H1 (cell line): ENCODE results near the gene CDH18. TPM values are rescaled to one million over a fixed set of nuclear protein-coding genes. Genes with fewer than 3 reads are reported as not detected.

Experiments used
- CTCF ChIA-PET: fragments of 300-600 bp; sonication (Branson Sonifier 250); formaldehyde crosslinking; loops from one replicate; lab custom pipeline; 2021; ENCODE audit not compliant: partially characterized antibody; lab: Charles Lee
- POLR2A ChIA-PET: fragments of 300-600 bp; sonication (Branson Sonifier 250); formaldehyde crosslinking; loops from one replicate; lab custom pipeline; 2021; ENCODE audit warnings: inconsistent platforms; ENCODE audit not compliant: partially characterized antibody; lab: Charles Lee
- DNase-seq, 2 experiments: peaks; one replicate each; pipeline versions ENCODE4 v3.0.0 to v3.0.0-alpha.2; 2010 to 2022; ENCODE audit warnings: low spot score in 2 of 2, low read depth in 1 of 2, mixed read lengths in 1 of 2
- FAIRE-seq: peaks from 2 replicates; lab custom pipeline; 2011; peaks lifted over from hg19 to GRCh38; lab: Jason Lieb, UNC
- H2AFZ ChIP-seq: 2 replicates; pipeline ENCODE4 v1.8.1; 2012; ENCODE audit warnings: low read length, inconsistent platforms
- H2AK5ac ChIP-seq: 2 replicates; pipeline ENCODE4 v1.6.1; 2013; ENCODE audit warnings: low read depth, low read length
- H2BK120ac ChIP-seq: replicated peaks from 2 replicates; pipeline ENCODE3; 2013; ENCODE audit warnings: low read depth, low read length, inconsistent platforms
- H2BK12ac ChIP-seq: 2 replicates; pipeline ENCODE4 v1.6.1; 2013; ENCODE audit warnings: low read depth, low read length
- H2BK15ac ChIP-seq: 2 replicates; pipeline ENCODE4 v1.6.1; 2013; ENCODE audit warnings: low read length
- H2BK20ac ChIP-seq: 2 replicates; pipeline ENCODE4 v1.6.1; 2013; ENCODE audit warnings: low read length
- H2BK5ac ChIP-seq: 2 replicates; pipeline ENCODE4 v1.6.1; 2013; ENCODE audit warnings: low read depth, low read length
- H3K14ac ChIP-seq: 2 replicates; pipeline ENCODE4 v1.6.1; 2013; ENCODE audit warnings: inconsistent platforms; ENCODE audit not compliant: insufficient read length
- H3K18ac ChIP-seq: 2 replicates; pipeline ENCODE4 v1.6.1; 2013; ENCODE audit warnings: low read length; ENCODE audit errors: extremely low read depth
- H3K23ac ChIP-seq: 2 replicates; pipeline ENCODE4 v1.6.1; 2013; ENCODE audit warnings: inconsistent platforms; ENCODE audit not compliant: insufficient read length
- H3K23me2 ChIP-seq: 2 replicates; pipeline ENCODE4 v1.6.1; 2013; ENCODE audit warnings: low read depth, low read length
- H3K27ac ChIP-seq: 2 replicates; pipeline ENCODE4 v1.6.1; 2011; ENCODE audit warnings: low read depth, low read length, inconsistent platforms
- H3K27me3 ChIP-seq, 4 experiments: replicated peaks in 1 of 4; 1 replicate in 1 of 4; 2 replicates in 3 of 4; pipeline versions ENCODE4 v1.6.1 to v1.8.1; 2011 to 2013; ENCODE audit warnings: low read length in 3 of 4, mild to moderate bottlenecking in 3 of 4, inconsistent platforms in 2 of 4, mixed read lengths in 2 of 4, moderate library complexity in 1 of 4; ENCODE audit not compliant: control insufficient read depth in 3 of 4, insufficient read depth in 3 of 4; ENCODE audit errors: extremely low read depth in 1 of 4
- H3K36me3 ChIP-seq, 4 experiments: 2 replicates each; pipeline versions ENCODE4 v1.6.1 to v1.8.1; 2011 to 2013; ENCODE audit warnings: mild to moderate bottlenecking in 4 of 4, low read length in 3 of 4, moderate library complexity in 2 of 4, control low read depth in 1 of 4, inconsistent platforms in 1 of 4; ENCODE audit not compliant: insufficient read depth in 4 of 4, control insufficient read depth in 2 of 4
- H3K4ac ChIP-seq: replicated peaks from 2 replicates; pipeline ENCODE3; 2013; ENCODE audit warnings: low read length, low read depth, mixed read lengths, inconsistent platforms; ENCODE audit not compliant: insufficient read length
- H3K4me1 ChIP-seq, 4 experiments: replicated peaks in 1 of 4; 1 replicate in 1 of 4; 2 replicates in 3 of 4; pipeline versions ENCODE4 v1.6.1 to v1.8.1; 2011 to 2013; ENCODE audit warnings: low read length in 3 of 4, inconsistent platforms in 2 of 4, mixed read lengths in 1 of 4; ENCODE audit not compliant: insufficient read depth in 4 of 4, control insufficient read depth in 3 of 4
- H3K4me2 ChIP-seq, 2 experiments: 2 replicates each; pipeline versions ENCODE4 v1.6.1 to v1.8.1; 2011 to 2013; ENCODE audit warnings: low read depth in 2 of 2, low read length in 2 of 2, control low read depth in 1 of 2, inconsistent platforms in 1 of 2, mild to moderate bottlenecking in 1 of 2; ENCODE audit not compliant: insufficient read depth in 1 of 2
- H3K4me3 ChIP-seq, 4 experiments: fragments of 200-600, 300-600 bp in 1 of 4; sonication (generic), shearing (Covaris generic), sonication (Bioruptor Twin) in 1 of 4; 2 replicates each; pipeline versions ENCODE4 v1.5.1 to v1.8.1; 2011 to 2016; ENCODE audit warnings: low read length in 4 of 4, low read depth in 3 of 4, control low read depth in 2 of 4, inconsistent platforms in 2 of 4, mild to moderate bottlenecking in 2 of 4, mixed read lengths in 1 of 4, moderate library complexity in 1 of 4; ENCODE audit not compliant: insufficient read depth in 2 of 4; ENCODE audit errors: extremely low read depth in 1 of 4
- H3K56ac ChIP-seq: replicated peaks from 2 replicates; pipeline ENCODE3; 2013; ENCODE audit warnings: low read depth, mild to moderate bottlenecking, mixed read lengths, low read length, inconsistent platforms; ENCODE audit not compliant: insufficient read length
- H3K79me1 ChIP-seq: 2 replicates; pipeline ENCODE4 v1.6.1; 2013; ENCODE audit warnings: low read depth, low read length, control low read depth
- H3K79me2 ChIP-seq, 2 experiments: 2 replicates each; pipeline versions ENCODE4 v1.6.1 to v1.8.1; 2012 to 2013; ENCODE audit warnings: low read length in 2 of 2, mild to moderate bottlenecking in 2 of 2, inconsistent platforms in 1 of 2; ENCODE audit not compliant: insufficient read depth in 2 of 2, control insufficient read depth in 1 of 2
- H3K9ac ChIP-seq, 4 experiments: replicated peaks in 1 of 4; 1 replicate in 1 of 4; 2 replicates in 3 of 4; pipeline versions ENCODE4 v1.6.1 to v1.8.1; 2011 to 2013; ENCODE audit warnings: low read depth in 3 of 4, low read length in 3 of 4, control low read depth in 2 of 4, mild to moderate bottlenecking in 2 of 4, moderate library complexity in 2 of 4, inconsistent platforms in 1 of 4; ENCODE audit errors: extremely low read depth in 1 of 4
- H3K9me3 ChIP-seq, 2 experiments: 2 replicates each; pipeline versions ENCODE4 v1.6.1 to v1.8.1; 2012 to 2013; ENCODE audit warnings: mild to moderate bottlenecking in 2 of 2, moderate library complexity in 2 of 2, control low read depth in 1 of 2, inconsistent platforms in 1 of 2, low read depth in 1 of 2, low read length in 1 of 2, mixed read lengths in 1 of 2; ENCODE audit not compliant: insufficient read depth in 2 of 2
- H4K20me1 ChIP-seq, 2 experiments: replicated peaks in 1 of 2; 2 replicates each; pipeline versions ENCODE3 to v1.8.1; 2011 to 2013; ENCODE audit warnings: inconsistent platforms in 2 of 2, low read length in 2 of 2, mild to moderate bottlenecking in 1 of 2; ENCODE audit not compliant: insufficient read depth in 2 of 2, control insufficient read depth in 1 of 2
- H4K5ac ChIP-seq: 2 replicates; pipeline ENCODE4 v1.6.1; 2013; ENCODE audit warnings: low read length, low read depth, mixed read lengths, inconsistent platforms; ENCODE audit not compliant: insufficient read length
- H4K8ac ChIP-seq: 2 replicates; pipeline ENCODE4 v1.8.0; 2013; ENCODE audit warnings: mild to moderate bottlenecking, moderate library complexity, low read length, inconsistent platforms; ENCODE audit not compliant: insufficient read depth; ENCODE audit errors: extremely low read depth
- H4K91ac ChIP-seq: replicated peaks from 2 replicates; pipeline ENCODE3; 2013; ENCODE audit warnings: low read length, mixed read lengths, inconsistent platforms; ENCODE audit not compliant: insufficient read length
- BRCA1 ChIP-seq: IDR thresholded peaks from 2 replicates; pipeline ENCODE4 v1.6.1; 2012; ENCODE audit warnings: low read depth, low read length, improper control_type of control experiment
- CHD2 ChIP-seq: IDR thresholded peaks from 2 replicates; pipeline ENCODE4 v1.6.1; 2012; ENCODE audit warnings: low read length, improper control_type of control experiment
- CTBP2 ChIP-seq: IDR thresholded peaks from 2 replicates; pipeline ENCODE4 v1.7.0; 2011; ENCODE audit warnings: borderline replicate concordance, mild to moderate bottlenecking, moderate library complexity, mixed read lengths, low read length; ENCODE audit not compliant: insufficient read depth, insufficient read length
- HDAC2 ChIP-seq, 2 experiments: fragments of 300-600 bp in 1 of 2; sonication (generic) in 1 of 2; IDR thresholded peaks; 2 replicates each; pipeline ENCODE4 v1.6.1; 2011 to 2012; ENCODE audit warnings: low read depth in 2 of 2, low read length in 2 of 2, mild to moderate bottlenecking in 2 of 2, moderate library complexity in 2 of 2, borderline replicate concordance in 1 of 2, inconsistent platforms in 1 of 2
- POLR2A ChIP-seq, 2 experiments: IDR thresholded peaks; 1 replicate in 1 of 2; 2 replicates in 1 of 2; pipeline ENCODE4 v1.6.1; 2011; ENCODE audit warnings: low read depth in 2 of 2, low read length in 2 of 2, mild to moderate bottlenecking in 2 of 2; ENCODE audit errors: control extremely low read depth in 1 of 2
- POU5F1 ChIP-seq: IDR thresholded peaks from 2 replicates; pipeline ENCODE4 v1.6.1; 2011; ENCODE audit warnings: low read depth, mild to moderate bottlenecking, low read length, moderate library complexity
- WGBS, 2 experiments: shearing (Covaris generic) in 1 of 2; methylation state at CpG; one replicate each; pipeline versions ENCODE4 v1.1.6 to v1.1.7; 2013 to 2015; ENCODE audit warnings: low lambda C conversion rate in 2 of 2, mixed read lengths in 2 of 2, inconsistent platforms in 1 of 2, low coverage in 1 of 2, missing lambda C conversion rate in 1 of 2; ENCODE audit not compliant: insufficient replicate concordance in 2 of 2, insufficient coverage in 1 of 2, insufficient read length in 1 of 2; ENCODE audit errors: extremely low coverage in 1 of 2, missing lambda C conversion rate in 1 of 2; 5-methylcytosine and 5-hydroxymethylcytosine counted together
- polyA plus RNA-seq, 7 experiments: library from polyadenylated mRNA; depleted of rRNA in 3 of 7; stranded (reverse) in 5 of 7; unstranded in 2 of 7; fragments of >200 nt in 5 of 7; fragments of 200-250 nt in 2 of 7; gene quantifications; 1 replicate in 5 of 7; 2 replicates in 1 of 7; 4 replicates in 1 of 7; pipeline versions ENCODE4 v1.2.1 to v1.2.3, GENCODE V29; 2011 to 2013; ENCODE audit warnings: missing spikeins in 2 of 7, mixed read lengths in 2 of 7
- total RNA-seq: library from RNA; stranded (reverse); fragmentation: NEBNext Ultra II Directional; extraction: Animal tissue kit (Norgen Biotek cat#: 25700); gene quantifications from 2 replicates; pipeline ENCODE4 v1.2.1, GENCODE V29; 2021
- TF ChIP-seq, protein P1 (sequence below): IDR thresholded peaks from 2 replicates; pipeline ENCODE4 v1.6.1; 2011; ENCODE audit warnings: low read length, improper control_type of control experiment
- TF ChIP-seq, protein P2 (sequence below), 3 experiments: IDR thresholded peaks; 1 replicate in 2 of 3; 2 replicates in 1 of 3; pipeline versions ENCODE4 v1.5.1 to v1.6.1; 2011; ENCODE audit warnings: low read length in 3 of 3, mild to moderate bottlenecking in 3 of 3, inconsistent platforms in 2 of 3, low read depth in 1 of 3, moderate library complexity in 1 of 3; ENCODE audit not compliant: insufficient read depth in 1 of 3; ENCODE audit errors: control extremely low read depth in 1 of 3
- TF ChIP-seq, protein P3 (sequence below): IDR thresholded peaks from 2 replicates; pipeline ENCODE4 v1.6.1; 2012; ENCODE audit warnings: inconsistent platforms

CDH18 gene
- total and polyA plus RNA-seq, 2 of the 8 experiments (the other 6 are each of a cell fraction or from before 2014, with no cell fraction given): 0.30 to 0.32 TPM

DNA sequence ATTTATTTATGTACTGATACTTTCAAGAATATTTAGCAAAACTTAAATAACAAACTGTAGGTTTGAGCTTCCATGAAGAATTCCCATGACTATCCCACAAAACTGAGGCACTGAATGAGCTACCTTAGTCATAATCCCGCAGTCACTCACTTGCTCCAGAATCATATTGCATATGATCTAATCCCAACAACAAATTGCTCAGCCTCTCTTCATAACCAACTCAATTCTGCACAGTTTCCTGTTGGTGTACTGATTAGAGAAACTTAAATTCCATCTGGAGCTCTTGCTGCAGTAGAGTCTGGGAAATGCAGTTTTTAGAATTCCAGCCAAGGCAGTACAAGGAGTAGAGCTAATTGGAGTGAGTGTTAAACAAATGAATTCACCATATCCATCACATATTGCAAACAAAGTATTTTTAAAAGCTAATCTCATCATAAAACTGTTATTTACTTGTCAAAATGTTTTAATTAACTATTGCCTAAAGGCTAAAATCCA is 35.7 kb upstream of the CDH18 start:
- no peak overlapping the region for H3K18ac ChIP-seq
- no peak overlapping the region for H2BK20ac ChIP-seq
- no peaks in the 10 kb centered on the region for H3K27me3 ChIP-seq
- TF ChIP-seq, protein P1, sequence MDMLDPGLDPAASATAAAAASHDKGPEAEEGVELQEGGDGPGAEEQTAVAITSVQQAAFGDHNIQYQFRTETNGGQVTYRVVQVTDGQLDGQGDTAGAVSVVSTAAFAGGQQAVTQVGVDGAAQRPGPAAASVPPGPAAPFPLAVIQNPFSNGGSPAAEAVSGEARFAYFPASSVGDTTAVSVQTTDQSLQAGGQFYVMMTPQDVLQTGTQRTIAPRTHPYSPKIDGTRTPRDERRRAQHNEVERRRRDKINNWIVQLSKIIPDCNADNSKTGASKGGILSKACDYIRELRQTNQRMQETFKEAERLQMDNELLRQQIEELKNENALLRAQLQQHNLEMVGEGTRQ: no peak
- no peak for TF ChIP-seq BRCA1
- TF ChIP-seq HDAC2 (IDR thresholded peaks at IDR 0.05; ENCODE audit: borderline replicate concordance in 1 of 2, low read depth in 2 of 2, low read length in 2 of 2): no peak
- TF ChIP-seq, protein P2, sequence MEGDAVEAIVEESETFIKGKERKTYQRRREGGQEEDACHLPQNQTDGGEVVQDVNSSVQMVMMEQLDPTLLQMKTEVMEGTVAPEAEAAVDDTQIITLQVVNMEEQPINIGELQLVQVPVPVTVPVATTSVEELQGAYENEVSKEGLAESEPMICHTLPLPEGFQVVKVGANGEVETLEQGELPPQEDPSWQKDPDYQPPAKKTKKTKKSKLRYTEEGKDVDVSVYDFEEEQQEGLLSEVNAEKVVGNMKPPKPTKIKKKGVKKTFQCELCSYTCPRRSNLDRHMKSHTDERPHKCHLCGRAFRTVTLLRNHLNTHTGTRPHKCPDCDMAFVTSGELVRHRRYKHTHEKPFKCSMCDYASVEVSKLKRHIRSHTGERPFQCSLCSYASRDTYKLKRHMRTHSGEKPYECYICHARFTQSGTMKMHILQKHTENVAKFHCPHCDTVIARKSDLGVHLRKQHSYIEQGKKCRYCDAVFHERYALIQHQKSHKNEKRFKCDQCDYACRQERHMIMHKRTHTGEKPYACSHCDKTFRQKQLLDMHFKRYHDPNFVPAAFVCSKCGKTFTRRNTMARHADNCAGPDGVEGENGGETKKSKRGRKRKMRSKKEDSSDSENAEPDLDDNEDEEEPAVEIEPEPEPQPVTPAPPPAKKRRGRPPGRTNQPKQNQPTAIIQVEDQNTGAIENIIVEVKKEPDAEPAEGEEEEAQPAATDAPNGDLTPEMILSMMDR (IDR thresholded peaks at IDR 0.05; ENCODE audit: control extremely low read depth in 1 of 3, insufficient read depth in 1 of 3, low read depth in 1 of 3, low read length in 3 of 3): no peak
- no peak for TF ChIP-seq POU5F1
- no peak for TF ChIP-seq CHD2
- TF ChIP-seq, protein P3, sequence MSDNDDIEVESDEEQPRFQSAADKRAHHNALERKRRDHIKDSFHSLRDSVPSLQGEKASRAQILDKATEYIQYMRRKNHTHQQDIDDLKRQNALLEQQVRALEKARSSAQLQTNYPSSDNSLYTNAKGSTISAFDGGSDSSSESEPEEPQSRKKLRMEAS: no peak
- TF ChIP-seq CTBP2: no peak
- no peak for TF ChIP-seq POLR2A (IDR thresholded peaks at IDR 0.05; ENCODE audit: control extremely low read depth in 1 of 2, low read depth in 2 of 2, low read length in 2 of 2)

More for the DNA sequence above, 35.7 kb upstream of the CDH18 start:
- Histone ChIP-seq H3K23me2 (no peaks in the 10 kb centered on the region), H4K5ac (no peak overlapping the region), H3K23ac (no peak overlapping the region), H4K8ac (no peak overlapping the region), H2AFZ (no peak overlapping the region; the same call in 1 of the 2 replicates), H3K4ac (no peak overlapping the region), H3K4me2 (no peak overlapping the region), H2BK15ac (no peak overlapping the region), H2BK120ac (no peak overlapping the region), H3K4me1 (no peaks in the 10 kb centered on the region), H3K9me3 (peaks cover 10 to 15% of the 10 kb centered on the region in 2 experiments; a peak in 3 of 4 replicates), H2BK12ac (no peak overlapping the region), H3K36me3 (peaks cover 0 to 5% (median 2%) of the 10 kb centered on the region in 4 experiments; a peak in 2 of 8 replicates), H2AK5ac (no peak overlapping the region), H3K27ac (no peak overlapping the region), H3K56ac (no peak overlapping the region), H3K79me2 (no peaks in the 10 kb centered on the region), H4K20me1 (no peaks in the 10 kb centered on the region), H3K14ac (no peak overlapping the region), H3K79me1 (no peaks in the 10 kb centered on the region), H3K4me3 (no peak overlapping the region), H4K91ac (no peak overlapping the region), H3K9ac (no peak overlapping the region), H2BK5ac (no peak overlapping the region)
- 93% methylated on average over 1 of the region's 1 CpG; no CpG with 5 or more reads in 1 of the 2 experiments for whole genome bisulfite sequencing, 2 experiments
- ChIA-PET POLR2A (no interaction called here), CTCF (interaction anchor here (0.7 kb wide), 1 partner anchor 8 kb away, joined by 4 read pairs; no protein-coding TSS in a partner anchor)
- DNase-seq (no peak), FAIRE-seq (no peak)
